ENCODE measurements around the gene PARL. TPM values are rescaled to one million over a fixed set of nuclear protein-coding genes. Genes with fewer than 3 reads are reported as not detected.

PARL gene, protein sequence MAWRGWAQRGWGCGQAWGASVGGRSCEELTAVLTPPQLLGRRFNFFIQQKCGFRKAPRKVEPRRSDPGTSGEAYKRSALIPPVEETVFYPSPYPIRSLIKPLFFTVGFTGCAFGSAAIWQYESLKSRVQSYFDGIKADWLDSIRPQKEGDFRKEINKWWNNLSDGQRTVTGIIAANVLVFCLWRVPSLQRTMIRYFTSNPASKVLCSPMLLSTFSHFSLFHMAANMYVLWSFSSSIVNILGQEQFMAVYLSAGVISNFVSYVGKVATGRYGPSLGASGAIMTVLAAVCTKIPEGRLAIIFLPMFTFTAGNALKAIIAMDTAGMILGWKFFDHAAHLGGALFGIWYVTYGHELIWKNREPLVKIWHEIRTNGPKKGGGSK
- total RNA-seq, result 26.8 and 28.8 TPM in 2 replicates

DNA sequence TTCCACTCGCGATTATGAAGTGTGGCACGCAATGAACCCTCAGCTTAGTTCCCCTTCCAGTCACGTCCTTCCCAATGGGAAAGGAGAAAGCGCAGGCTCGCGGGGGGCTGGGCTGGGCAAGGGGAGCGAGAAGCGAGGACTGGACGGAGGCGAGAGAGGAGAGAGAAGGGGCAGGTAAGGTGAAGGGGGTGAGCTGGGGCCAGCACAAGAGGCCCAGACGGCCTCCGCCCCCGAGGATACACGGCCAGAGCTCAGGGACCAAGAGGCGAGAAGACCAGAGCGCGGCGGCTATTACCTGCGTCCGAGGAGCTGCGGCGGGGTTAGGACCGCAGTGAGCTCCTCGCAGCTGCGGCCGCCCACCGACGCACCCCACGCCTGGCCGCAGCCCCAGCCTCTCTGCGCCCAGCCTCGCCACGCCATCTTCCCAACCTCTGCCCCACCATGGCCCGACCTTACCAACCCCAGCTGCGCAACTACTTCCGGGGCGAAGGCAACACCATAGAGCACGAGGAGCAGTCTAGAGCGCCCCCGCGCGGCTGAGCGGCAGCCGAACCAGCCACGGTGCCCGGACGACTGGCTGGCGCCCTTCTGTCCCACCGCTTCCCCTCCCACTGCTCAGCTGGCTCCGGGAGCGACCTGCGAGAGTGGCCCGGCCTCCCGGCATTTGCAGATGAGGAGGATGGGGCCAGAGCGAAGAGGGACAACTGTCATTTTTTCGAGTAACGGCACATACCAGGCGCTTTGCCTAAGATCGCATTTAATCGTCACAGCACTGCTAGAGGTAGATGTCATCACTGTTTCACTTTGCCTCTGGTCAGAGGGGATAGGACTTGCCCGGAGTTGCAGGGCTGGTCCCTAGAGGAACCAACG is at the start of gene PARL:
TSS of gene PARL (minus strand) at position 454 of the 870 bp plus-strand sequence. CDS start at position 420, 34 bp downstream.
- DNase-seq (ENCODE audit: low read depth in 2 of 2), result peak; percentile 80 to 93

DNA sequence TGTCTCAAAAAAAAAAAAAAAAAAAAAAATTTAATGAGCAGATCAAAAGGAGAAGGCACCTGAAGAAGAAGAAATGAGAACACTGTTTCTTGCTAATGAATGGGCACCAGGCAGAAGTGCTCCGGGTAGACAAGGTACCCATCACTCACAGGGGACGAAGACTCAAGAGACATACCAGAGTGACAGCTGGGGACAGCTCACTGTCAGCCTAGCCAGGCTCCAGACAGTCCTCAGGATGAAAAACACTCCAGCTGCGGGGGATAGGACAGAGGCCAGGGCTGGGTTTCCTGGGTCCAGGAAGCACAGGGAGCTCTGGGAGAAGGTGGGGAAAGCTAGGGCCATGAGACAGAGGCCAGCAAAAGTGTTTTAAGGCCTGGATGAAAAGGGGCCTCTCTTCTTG is 48.5 kb upstream of the PARL start:
- no peak for DNase-seq (ENCODE audit: low read depth in 2 of 2)

DNA sequence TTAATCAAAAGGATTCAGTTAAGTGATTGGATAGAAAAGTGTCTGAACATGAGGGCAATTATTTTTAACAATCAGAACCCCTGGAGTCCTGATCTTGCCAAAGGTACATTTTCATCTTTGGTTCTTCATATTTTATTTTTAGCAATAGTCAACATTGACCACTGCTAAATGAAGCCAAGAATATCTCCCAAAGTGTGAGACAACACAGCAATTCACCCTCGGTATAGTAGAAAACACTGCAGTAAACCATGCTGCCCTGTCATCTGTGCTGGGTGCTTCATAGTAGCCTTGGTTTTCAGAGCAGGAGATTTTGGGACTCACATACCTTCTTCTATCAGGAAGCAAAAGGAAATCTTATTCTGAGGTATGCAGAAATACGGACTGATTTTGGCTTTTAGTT is 47.2 kb upstream of the PARL start:
- no peak for DNase-seq (ENCODE audit: low read depth in 2 of 2)

DNA sequence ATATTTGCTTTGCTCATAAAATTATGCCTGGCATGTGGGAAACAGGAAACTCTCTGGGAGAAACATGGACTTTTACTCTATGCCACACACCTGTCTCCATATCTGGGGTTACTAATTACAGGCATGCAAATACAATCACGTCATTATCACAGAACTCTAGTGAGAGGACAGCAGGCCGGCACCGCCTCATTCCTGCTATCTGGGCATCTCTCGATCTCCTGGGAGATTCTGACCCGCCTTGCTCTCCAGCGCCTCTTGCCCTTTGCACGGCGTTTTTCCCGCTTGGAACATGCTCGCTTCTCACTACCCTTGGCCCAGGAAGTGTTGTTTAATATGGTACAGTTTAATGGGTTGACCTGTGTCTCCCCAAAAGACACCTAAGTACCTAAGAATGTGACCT is 45.4 kb upstream of the PARL start:
- no peak for DNase-seq (ENCODE audit: low read depth in 2 of 2)

DNA sequence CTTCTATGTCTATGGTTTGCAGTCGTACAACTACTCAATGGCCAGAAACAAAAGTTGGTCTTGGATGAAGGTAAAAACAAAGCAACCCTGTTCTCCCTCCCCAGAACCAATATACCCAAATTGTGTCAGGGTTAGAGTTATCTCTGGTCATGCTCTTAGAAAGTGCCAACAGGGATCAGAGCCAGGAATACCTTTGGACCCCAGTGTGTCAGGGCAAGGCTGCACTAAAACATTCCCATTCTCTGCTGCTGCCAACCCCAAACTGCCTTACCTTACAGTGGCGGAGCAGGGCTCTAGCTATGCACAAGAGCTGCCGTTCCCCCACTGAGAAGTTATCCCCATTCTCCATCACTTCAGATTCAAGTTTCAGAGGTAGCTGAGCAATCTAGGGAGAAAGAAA is 42.4 kb upstream of the PARL start:
- DNase-seq (ENCODE audit: low read depth in 2 of 2), result no peak

DNA sequence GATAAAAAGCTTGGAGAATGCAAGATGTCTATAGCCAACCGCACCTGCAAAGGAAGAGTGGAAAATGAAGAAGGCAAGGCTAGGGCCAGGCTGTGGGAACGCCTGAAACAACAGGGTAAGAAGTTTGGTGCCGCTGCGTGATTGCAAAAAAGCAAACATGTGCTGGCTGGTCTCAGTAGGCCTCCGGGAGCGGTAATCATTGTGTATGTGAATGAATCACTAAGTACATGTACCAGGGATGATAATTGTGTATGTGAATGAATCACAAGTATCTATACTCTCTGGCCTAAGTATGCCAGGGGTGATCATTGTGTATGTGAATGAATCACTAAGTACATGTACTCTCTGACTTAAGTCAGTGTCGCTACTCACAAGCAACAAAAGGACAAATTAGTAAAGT is 40.3 kb upstream of the PARL start:
- no peak for DNase-seq (ENCODE audit: low read depth in 2 of 2)

DNA sequence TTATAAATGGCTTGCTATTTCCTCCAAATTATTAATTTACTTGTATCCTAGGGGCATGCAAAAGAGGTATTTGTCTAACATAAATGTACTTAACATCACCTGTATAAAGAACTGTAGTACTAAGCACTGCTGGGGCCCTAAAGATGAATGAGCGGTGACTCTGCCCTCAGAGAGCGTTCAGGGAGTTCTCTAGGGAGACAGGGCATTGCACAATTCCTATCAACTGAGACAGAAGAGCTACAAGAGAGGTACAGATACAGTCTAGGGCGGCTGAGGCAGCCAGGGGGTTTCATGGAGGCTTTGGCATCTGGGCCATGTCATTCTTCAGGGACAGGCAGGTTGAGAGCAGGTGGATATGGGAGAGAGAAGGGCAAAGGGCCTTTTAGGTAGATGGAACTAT is 39.9 kb upstream of the PARL start:
- no peak for DNase-seq (ENCODE audit: low read depth in 2 of 2)

DNA sequence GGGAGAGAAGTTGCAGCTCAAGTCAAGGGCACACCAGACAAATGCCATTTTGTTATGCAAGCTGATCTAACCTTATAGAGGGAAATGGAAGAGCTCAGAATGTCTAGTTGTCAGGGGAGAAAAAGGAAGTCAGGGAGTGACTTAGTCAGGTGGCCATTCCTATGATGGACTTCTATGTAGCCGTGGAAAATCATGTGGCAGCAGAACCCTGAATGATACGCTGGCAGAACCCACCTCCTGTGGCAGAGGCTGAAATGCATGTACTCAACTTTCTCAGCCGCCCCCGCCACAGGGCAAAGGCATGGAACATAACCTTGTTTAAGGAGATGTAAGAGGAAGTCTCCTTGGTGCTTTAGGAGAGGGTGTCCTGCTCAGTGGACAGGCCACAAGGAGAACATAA is 37.7 kb upstream of the PARL start:
- no peak for DNase-seq (ENCODE audit: low read depth in 2 of 2)

DNA sequence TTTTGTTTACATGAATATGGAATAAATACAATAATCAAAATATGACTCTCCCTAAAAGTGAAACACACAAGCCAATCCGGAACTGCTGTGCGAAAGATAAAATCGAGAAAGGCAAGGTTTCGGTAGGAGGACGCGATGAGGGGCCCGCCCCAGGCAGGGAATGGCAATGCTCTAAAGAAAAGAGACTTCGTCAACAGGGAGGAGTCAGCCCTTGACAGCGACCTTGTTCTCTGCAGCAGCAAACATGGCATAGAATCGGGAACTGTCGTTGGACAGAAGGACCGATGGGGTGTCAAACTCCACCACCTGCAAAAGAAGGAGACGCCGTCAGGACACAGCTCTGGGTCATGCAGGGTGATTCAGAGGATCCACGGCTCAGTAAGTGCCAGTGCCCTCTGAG is 36.4 kb upstream of the PARL start:
- no peak for DNase-seq (ENCODE audit: low read depth in 2 of 2)

DNA sequence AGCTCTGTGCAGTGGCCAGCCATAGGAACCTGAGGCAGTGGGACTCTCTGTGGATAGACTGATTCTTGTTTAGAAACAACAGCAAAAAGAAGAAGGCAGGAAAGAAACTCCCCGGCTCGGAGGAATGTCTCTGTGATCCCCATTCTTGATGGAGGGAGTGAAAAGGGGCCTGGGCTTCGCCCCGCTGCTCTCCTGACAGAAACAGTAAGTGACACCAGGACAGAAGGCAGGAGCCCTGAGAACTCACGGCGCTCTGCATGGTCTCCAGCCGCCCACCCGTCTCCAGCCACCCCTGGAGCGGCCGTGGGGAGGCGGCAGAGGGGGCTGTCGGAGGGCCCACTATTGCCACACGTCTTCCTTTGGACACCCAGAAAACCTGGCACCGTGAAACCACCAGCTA is 35.7 kb upstream of the PARL start:
- no peak for DNase-seq (ENCODE audit: low read depth in 2 of 2)

DNA sequence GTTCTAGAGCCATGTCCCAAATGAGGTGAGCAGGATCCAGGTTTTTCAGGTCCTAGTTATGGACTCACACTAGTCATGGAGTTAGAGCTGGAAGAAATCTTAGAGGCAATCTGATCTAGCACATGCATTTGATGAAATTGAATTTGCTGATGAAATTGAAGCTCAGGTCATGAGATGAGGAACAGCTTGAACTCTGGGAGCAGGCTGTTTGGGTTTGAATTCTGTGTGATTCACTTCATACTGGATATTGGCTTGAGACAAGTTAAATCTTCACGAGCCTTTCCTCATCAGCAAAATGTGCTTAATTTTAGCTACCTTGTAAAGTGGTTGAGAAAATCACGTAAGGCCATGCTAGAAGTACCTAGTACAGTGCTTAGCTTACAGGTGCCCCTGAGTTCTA is 33.5 kb upstream of the PARL start:
- no peak for DNase-seq (ENCODE audit: low read depth in 2 of 2)

DNA sequence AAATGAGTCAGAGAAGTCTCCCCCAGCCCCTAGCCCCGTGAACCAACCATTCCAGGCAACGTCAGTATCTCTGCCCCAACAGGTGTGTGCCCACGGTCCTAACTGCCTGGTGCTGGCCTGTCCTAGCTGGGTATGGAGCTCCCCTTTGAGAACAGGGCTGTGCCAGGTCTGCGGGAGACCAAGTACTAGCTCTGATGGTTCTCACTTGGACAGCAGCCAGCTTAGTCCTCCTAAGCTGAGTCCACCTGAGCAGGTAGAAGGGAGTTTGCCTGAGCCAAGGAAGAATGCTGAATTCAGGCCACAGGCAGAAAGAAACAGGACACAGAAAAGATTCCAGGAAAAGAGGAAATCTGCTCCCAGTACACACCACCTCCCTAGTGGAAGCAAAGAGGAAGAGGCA is 33.1 kb upstream of the PARL start:
- DNase-seq (ENCODE audit: low read depth in 2 of 2), result no peak

DNA sequence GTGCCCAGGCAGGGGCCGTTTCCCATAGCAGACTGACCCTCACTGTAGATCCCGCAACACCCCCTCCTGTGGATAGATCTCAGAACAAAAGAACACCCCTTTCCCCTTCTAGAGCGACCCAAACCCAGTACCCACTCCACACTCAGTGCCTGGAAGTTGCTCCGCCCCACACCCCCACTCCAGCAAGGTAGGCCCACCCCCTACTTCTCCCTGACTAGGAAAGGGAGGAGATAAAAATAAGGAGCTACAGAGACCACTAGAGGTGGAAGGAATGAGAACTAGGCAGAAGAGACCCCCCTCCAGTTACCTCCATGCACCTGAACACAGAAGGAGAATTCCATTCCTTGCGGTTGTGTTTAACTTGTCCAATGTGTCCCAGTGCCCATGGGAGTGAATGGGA is 30.2 kb upstream of the PARL start:
- DNase-seq (ENCODE audit: low read depth in 2 of 2), result no peak

DNA sequence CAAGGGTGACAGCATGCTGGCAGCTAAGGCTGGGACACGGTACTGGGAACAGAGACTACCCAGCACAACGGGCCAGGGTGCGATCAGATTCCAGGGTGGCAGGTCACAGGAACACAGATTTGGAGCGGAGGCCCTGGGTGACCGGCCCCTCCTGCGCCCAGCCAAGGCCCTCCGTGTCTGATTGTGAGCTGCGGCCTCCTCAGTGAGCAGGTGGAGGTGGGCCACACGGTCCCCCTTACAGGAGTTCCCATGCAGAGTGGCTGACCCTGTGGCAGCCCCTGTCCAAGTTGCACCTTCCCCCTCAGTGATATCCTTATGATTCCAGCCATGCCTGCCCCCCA is 28.9 kb upstream of the PARL start:
- DNase-seq (ENCODE audit: low read depth in 2 of 2), result no peak

DNA sequence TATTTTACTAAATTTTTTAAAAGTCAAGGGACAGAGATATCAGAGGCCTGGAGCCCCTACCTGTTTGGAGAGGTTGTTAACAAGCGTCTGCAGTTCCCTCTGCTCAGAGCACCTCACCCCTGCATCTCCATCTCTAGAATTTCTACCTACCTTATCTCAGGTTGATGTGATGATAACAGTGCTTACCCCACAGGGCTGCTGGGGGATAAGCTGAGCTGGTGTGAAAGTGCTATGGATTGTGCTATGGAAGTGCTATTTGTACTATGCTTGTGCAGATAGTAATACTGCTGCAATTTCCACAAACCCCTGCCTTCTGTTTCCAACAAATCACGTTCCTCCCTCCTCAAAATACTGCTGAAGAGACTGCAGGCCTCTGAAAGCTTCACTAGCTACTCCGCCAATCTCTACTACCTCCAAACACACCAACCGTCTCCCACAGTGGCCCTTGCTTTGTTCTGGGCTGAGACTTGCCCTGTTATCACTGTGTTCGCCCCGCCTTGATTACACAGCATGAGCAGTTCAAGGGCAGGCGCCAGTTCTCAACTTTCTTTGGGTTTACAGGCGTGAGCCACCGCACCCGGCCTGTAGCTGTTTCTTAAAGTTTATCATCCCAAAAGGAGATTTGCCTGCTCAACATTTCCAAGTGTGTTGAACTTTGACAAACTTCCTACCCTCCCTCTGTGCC is 28.4 kb upstream of the PARL start:
- DNase-seq (ENCODE audit: low read depth in 2 of 2), result no peak

DNA sequence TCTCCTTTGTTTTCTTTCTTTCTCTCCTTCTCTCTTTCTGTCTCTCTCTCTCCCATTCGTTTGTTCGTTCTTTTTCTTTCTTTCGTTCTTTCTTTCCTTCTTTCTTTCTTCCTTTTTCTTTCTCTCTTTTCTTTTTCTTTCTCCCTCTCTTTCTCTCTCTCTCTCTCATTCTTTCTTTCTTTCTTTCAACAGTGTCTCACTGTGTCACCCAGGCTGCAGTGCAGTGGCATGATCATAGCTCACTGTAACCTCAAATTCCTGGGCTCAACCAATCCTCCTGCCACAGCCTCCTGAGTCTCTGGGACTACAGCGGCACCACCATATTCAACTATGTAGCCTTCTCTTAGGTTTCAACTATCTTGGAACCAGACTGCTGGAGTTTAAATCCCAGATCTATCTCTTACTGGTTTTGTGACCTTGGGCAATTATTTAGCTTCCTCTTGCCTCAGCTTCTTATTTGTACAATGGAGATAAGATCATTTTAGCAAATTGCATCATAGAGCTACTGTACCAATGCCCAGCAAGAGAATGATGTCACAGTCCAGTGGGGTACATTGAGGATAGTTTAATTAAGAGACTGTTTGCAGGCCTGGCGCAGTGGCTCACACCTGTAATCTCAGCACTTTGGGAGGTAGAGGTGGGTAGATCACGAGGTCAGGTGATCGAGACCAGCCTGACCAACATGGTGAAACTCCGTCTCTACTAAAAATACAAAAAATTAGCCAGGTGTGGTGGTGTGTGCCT is 27.3 kb upstream of the PARL start:
- no peak for DNase-seq (ENCODE audit: low read depth in 2 of 2)

DNA sequence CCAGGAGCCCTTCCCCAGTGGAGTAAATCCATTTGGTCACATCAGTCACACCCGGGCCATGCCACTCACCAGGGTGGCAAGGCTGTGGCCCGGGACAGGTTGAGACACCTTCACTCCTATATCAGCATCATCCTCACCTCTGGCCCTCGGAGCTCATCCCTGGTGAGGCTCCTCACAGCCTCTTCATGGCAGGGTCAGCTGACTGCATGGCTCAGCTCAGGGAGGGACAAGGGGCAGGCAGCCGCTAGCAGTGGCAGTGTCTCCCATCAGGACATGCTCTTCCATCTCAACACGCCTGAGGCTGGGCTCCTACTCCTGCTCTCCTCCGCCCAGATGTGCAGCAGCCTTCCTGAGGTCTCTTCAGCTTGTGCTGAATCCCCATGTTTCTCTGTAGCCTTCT is 26.4 kb upstream of the PARL start:
- no peak for DNase-seq (ENCODE audit: low read depth in 2 of 2)

DNA sequence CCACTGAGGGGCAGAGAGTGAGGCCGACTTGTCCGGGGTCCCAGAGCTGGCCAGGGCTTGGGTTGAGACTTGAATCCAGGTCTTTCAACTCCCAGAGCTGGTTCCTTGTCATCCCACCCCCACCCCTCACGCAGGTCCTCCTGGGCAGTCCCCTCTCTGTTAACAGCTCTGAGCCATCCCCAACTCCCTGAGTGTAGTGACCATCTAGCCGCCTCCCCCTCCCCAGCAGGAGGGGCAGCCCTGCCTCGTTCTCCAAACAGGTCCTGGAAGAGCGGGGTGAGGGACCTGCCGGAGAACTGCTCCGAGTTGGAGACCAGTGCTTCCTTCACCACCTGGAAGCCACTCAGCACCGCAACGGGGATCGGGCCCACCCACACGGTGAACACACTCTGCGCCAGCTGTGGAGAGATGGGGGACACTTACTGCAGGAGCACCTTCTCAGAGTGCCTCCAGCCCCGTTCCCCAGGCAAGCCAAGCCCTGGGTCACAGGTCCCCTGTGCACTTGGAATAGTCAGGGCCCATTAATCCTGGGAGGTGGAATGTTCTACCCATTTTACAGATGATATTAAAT is 24.4 kb upstream of the PARL start:
- DNase-seq (ENCODE audit: low read depth in 2 of 2), result no peak

DNA sequence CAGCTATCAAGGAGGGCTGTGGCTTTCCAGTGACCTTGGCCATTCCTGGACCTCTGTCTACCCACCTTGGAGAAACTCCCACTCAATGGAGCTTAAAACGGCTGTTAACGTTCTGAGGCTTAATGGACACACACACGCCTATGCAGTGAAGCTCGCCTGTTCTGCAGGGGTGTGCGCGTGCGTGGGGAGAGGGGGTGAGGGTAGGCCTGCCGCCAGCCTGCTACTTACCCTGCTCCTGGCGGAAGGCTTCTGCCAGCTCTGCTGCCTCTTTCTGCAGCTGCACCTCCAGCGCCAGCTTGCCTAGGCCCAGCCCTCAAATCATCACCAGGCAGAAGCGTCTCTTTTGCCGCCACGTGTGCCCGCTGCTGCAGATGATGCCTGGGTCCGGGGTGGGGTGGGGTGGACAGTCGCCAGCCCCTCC is 23.2 kb upstream of the PARL start:
- DNase-seq (ENCODE audit: low read depth in 2 of 2), result no peak

DNA sequence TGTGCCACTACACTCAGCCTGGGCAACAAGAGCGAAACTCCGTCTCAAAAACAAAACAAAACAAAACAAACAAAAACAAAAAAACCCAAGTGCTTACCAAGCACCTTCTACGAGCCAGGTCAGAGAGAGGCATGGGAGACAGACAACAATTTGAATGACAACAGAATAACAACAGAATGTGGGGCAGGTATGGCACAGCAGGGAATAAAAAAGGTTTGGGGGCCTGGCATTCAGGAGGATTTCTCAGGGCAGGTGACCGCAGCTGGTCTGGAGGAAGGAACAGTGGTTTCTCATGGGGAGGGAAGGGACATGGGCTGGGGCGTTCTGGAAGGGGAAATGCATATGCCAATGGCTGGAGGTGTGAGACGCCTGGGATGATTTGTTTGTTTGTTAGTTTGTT is 22.5 kb upstream of the PARL start:
- DNase-seq (ENCODE audit: low read depth in 2 of 2), result no peak

DNA sequence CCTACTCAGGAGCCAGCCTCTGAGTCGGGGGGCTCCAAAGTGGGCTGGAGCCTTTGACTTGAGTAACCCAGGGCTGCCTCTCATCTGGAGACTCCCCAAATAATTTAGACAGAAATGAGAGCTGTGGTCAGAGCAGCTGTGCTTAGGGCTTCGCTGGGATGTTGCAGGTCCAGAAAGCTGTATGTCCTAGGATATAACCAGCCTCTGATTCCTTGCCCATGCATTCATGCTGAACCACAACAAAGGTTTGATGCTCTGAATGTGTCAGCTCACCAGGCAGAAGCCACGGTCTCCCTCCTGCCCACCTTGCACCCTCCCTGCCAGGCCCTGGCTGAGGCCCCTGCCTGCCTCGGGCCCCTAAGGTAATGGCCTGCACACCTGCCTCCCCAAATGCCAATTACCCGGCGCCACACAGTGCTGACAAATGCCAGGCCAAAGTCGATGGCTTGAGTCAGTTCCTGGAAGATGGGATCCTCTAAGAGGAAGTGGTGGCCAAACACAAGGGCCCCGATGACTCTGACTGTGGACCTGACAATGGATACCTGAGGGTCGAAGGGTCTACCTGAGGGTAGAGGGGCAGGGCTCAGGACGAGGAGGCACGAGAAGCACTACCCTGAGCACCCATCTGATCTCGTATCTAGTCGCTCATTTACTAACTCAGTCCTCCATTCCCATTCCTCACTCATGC is 21.7 kb upstream of the PARL start:
- DNase-seq (ENCODE audit: low read depth in 2 of 2), result no peak

All from dermis microvascular lymphatic vessel endothelial cell (primary cell).